Measurements from ENCODE around the gene PDCD2L.
"Not testable (repeated sequence)": the region's sequence is repeated elsewhere in the genome, so short reads cannot be mapped to it uniquely, and the experiment has no call there.

Gene PDCD2L

GRCh38 chr19:34404109-34404909, at the start of gene PDCD2L:
Gene PDCD2L, plus strand, starts transcription at chr19:34404399. Its CDS starts 32 bp downstream, at chr19:34404431.
- DNase-seq = peak; percentile 97

GRCh38 chr19:34355201-34355600, 49.0 kb upstream of the PDCD2L start:
- DNase-seq = no peak

- DNase-seq = no peak
Measured at GRCh38 chr19:34356875-34357274, 47.3 kb upstream of the PDCD2L start.

GRCh38 chr19:34357431-34357830, 46.8 kb upstream of the PDCD2L start:
- DNase-seq = no peak

GRCh38 chr19:34359140-34359953, 44.9 kb upstream of the PDCD2L start:
- DNase-seq = peak; percentile 99

GRCh38 chr19:34359954-34360315, 44.3 kb upstream of the PDCD2L start:
- DNase-seq = no peak

- no peak for DNase-seq
Measured at GRCh38 chr19:34360354-34360909, 43.8 kb upstream of the PDCD2L start.

GRCh38 chr19:34362679-34363069, 41.5 kb upstream of the PDCD2L start:
- DNase-seq = no peak

GRCh38 chr19:34363094-34363493, 41.1 kb upstream of the PDCD2L start:
- DNase-seq = peak; percentile 12

GRCh38 chr19:34363930-34364329, 40.3 kb upstream of the PDCD2L start:
- DNase-seq = no peak

GRCh38 chr19:34364462-34364829, 39.8 kb upstream of the PDCD2L start:
- DNase-seq = no peak

GRCh38 chr19:34364830-34365462, 39.3 kb upstream of the PDCD2L start, which contains the start of gene GPI:
Gene GPI, plus strand, starts transcription at chr19:34365196. Its CDS starts 71 bp downstream, at chr19:34365267.
- DNase-seq = peak; percentile 87

GRCh38 chr19:34365463-34366401, 38.5 kb upstream of the PDCD2L start:
- DNase-seq = peak; percentile 66

- DNase-seq = no peak
Measured at GRCh38 chr19:34366738-34367623, 37.2 kb upstream of the PDCD2L start.

GRCh38 chr19:34367624-34367957, 36.6 kb upstream of the PDCD2L start:
- no peak for DNase-seq

GRCh38 chr19:34368338-34368737, 35.9 kb upstream of the PDCD2L start:
- DNase-seq = no peak

GRCh38 chr19:34369166-34369565, 35.0 kb upstream of the PDCD2L start:
- DNase-seq = not testable (repeated sequence)

GRCh38 chr19:34370117-34370516, 34.1 kb upstream of the PDCD2L start:
- DNase-seq = no peak

GRCh38 chr19:34370983-34371382, 33.2 kb upstream of the PDCD2L start:
- DNase-seq = no peak

GRCh38 chr19:34373601-34374288, 30.5 kb upstream of the PDCD2L start:
- no peak for DNase-seq

GRCh38 chr19:34375598-34375997, 28.6 kb upstream of the PDCD2L start:
- no peak for DNase-seq

Measured in NCI-H69 (cell line).